Type B pancreatic cell (in vitro differentiated cells): ENCODE results near the gene NSD1. TPM values are rescaled to one million over a fixed set of nuclear protein-coding genes. Genes with fewer than 3 reads are reported as not detected.
"Not testable (repeated sequence)": the region's sequence is repeated elsewhere in the genome, so short reads cannot be mapped to it uniquely, and the experiment has no call there.

Experiments used
- DNase-seq: peaks from one replicate; pipeline ENCODE4 v3.0.0; 2021; ENCODE audit warnings: mixed read lengths; ENCODE audit not compliant: unreplicated experiment; ENCODE audit errors: extremely low spot score
- H3K27ac Mint-ChIP-seq: 2 replicates; pipeline ENCODE4 v1.8.0; 2021; ENCODE audit warnings: mild to moderate bottlenecking, mixed read lengths
- H3K27me3 Mint-ChIP-seq: 2 replicates; pipeline ENCODE4 v1.8.0; 2021; ENCODE audit warnings: mixed read lengths
- H3K36me3 Mint-ChIP-seq: 2 replicates; pipeline ENCODE4 v1.8.0; 2021; ENCODE audit warnings: mixed read lengths
- H3K4me1 Mint-ChIP-seq: one replicate; pipeline ENCODE4 v1.8.0; 2021; ENCODE audit warnings: mixed read lengths; ENCODE audit not compliant: unreplicated experiment
- H3K4me3 Mint-ChIP-seq: 2 replicates; pipeline ENCODE4 v1.8.0; 2021; ENCODE audit warnings: mild to moderate bottlenecking, mixed read lengths
- H3K9me3 Mint-ChIP-seq: 2 replicates; pipeline ENCODE4 v1.8.0; 2021; ENCODE audit warnings: mixed read lengths
- CTCF ChIP-seq: fragments of 200-600 bp; sonication (generic); conservative IDR thresholded peaks from 2 replicates; pipeline ENCODE4 v1.5.0; 2021; ENCODE audit warnings: antibody characterized with exemption, mild to moderate bottlenecking
- total RNA-seq: library from RNA; stranded (reverse); gene quantifications from 2 replicates; pipeline ENCODE4 v1.2.1, GENCODE V29; 2021; ENCODE audit warnings: low replicate concordance

NSD1 gene
- total RNA-seq, 1 donor from 2014 or later, result 115 TPM

GRCh38 chr5:177339107-177339638, 205.6 kb downstream of the NSD1 start:
- Mint-ChIP-seq H3K4me3 (no peak overlapping the region), H3K27me3 (no peaks in the 10 kb centered on the region), H3K27ac (no peak overlapping the region), H3K9me3 (no peaks in the 10 kb centered on the region), H3K36me3 (peaks cover 17% of the 10 kb centered on the region), H3K4me1 (no peaks in the 10 kb centered on the region)
- no peak for TF ChIP-seq CTCF
- no peak for DNase-seq

GRCh38 chr5:177343000-177343399, 209.4 kb downstream of the NSD1 start:
- H3K27me3 Mint-ChIP-seq, DNase-seq, H3K4me3 Mint-ChIP-seq, H3K9me3 Mint-ChIP-seq, H3K4me1 Mint-ChIP-seq, H3K27ac Mint-ChIP-seq: not testable (repeated sequence)
- H3K36me3 Mint-ChIP-seq, result peaks cover 17% of the 10 kb centered on the region

- Mint-ChIP-seq H3K27me3 (no peaks in the 10 kb centered on the region), H3K4me3 (no peak overlapping the region), H3K4me1 (no peaks in the 10 kb centered on the region), H3K9me3 (no peaks in the 10 kb centered on the region), H3K36me3 (peaks cover 17% of the 10 kb centered on the region), H3K27ac (peak overlapping the region; percentile 2)
- no peak for DNase-seq
- no peak for TF ChIP-seq CTCF
Measured at GRCh38 chr5:177343777-177344176, 210.2 kb downstream of the NSD1 start.

- no peak for TF ChIP-seq CTCF
- Mint-ChIP-seq H3K9me3 (no peaks in the 10 kb centered on the region), H3K27me3 (no peaks in the 10 kb centered on the region)
Measured at GRCh38 chr5:177344891-177345290, 211.3 kb downstream of the NSD1 start.

GRCh38 chr5:177346820-177347219, 213.2 kb downstream of the NSD1 start:
- no peak for TF ChIP-seq CTCF
- Mint-ChIP-seq H3K4me1 (peaks cover 24% of the 10 kb centered on the region), H3K4me3 (peak overlapping the region; percentile 31), H3K9me3 (no peaks in the 10 kb centered on the region), H3K36me3 (peaks cover 7% of the 10 kb centered on the region), H3K27me3 (no peaks in the 10 kb centered on the region), H3K27ac (no peak overlapping the region)
- no peak for DNase-seq

More at GRCh38 chr5:177344891-177345290, 211.3 kb downstream of the NSD1 start:
- Mint-ChIP-seq H3K4me3 (no peak overlapping the region), H3K36me3 (peaks cover 14% of the 10 kb centered on the region), H3K27ac (no peak overlapping the region), H3K4me1 (peaks cover 10% of the 10 kb centered on the region)
- no peak for DNase-seq

GRCh38 chr5:177347699-177348098, 214.1 kb downstream of the NSD1 start:
- no peak for TF ChIP-seq CTCF
- no peak overlapping the region for H3K4me3 Mint-ChIP-seq
- H3K9me3 Mint-ChIP-seq, result no peaks in the 10 kb centered on the region
- H3K4me1 Mint-ChIP-seq, result peaks cover 27% of the 10 kb centered on the region
- DNase-seq, result no peak
- H3K27ac Mint-ChIP-seq, result no peak overlapping the region
- no peaks in the 10 kb centered on the region for H3K27me3 Mint-ChIP-seq
- peaks cover 6% of the 10 kb centered on the region for H3K36me3 Mint-ChIP-seq
